GM12801 (cell line): ENCODE measurements around the gene LYRM1.

ENCODE experiments used
- CTCF ChIP-seq: IDR thresholded peaks from one replicate; pipeline ENCODE4 v1.5.1; 2011; ENCODE audit warnings: control low read depth; ENCODE audit not compliant: insufficient read length; ENCODE audit errors: extremely low read depth

Gene LYRM1

GRCh38 chr16:20867585-20867984, 33.0 kb upstream of the LYRM1 start:
- no peak for TF ChIP-seq CTCF

GRCh38 chr16:20868890-20869289, 31.7 kb upstream of the LYRM1 start:
- no peak for TF ChIP-seq CTCF

GRCh38 chr16:20870122-20870820, 30.3 kb upstream of the LYRM1 start:
- no peak for TF ChIP-seq CTCF

GRCh38 chr16:20871258-20871657, 29.3 kb upstream of the LYRM1 start:
- TF ChIP-seq CTCF = no peak

- no peak for TF ChIP-seq CTCF
Observed at GRCh38 chr16:20871941-20872815, 28.4 kb upstream of the LYRM1 start.

- no peak for TF ChIP-seq CTCF
Observed at GRCh38 chr16:20873331-20873730, 27.2 kb upstream of the LYRM1 start.

GRCh38 chr16:20874088-20874581, 26.4 kb upstream of the LYRM1 start:
- no peak for TF ChIP-seq CTCF
